Fibroblast of peridontal ligament (primary cell): Measurements from ENCODE around the gene RNF215.

Experiments
- DNase-seq: peaks from one replicate; pipeline ENCODE4 v3.0.0-alpha.2; 2010; ENCODE audit errors: extremely low read depth

Gene RNF215

GRCh38 chr22:30397656-30398635 lies 10.7 kb upstream of the RNF215 start:
- DNase-seq = no peak

GRCh38 chr22:30396871-30397655 lies 9.9 kb upstream of the RNF215 start, which contains the start of gene SEC14L2:
Gene SEC14L2 (plus strand): TSS chr22:30397018. CDS start chr22:30397117, 99 bp downstream.
- DNase-seq = peak; percentile 27

- DNase-seq = no peak
Measured at GRCh38 chr22:30393885-30394284, 6.7 kb upstream of the RNF215 start.

GRCh38 chr22:30393322-30393680 lies 6.1 kb upstream of the RNF215 start:
- no peak for DNase-seq

- DNase-seq = no peak
Measured at GRCh38 chr22:30392661-30393321, 5.6 kb upstream of the RNF215 start.

- peak; percentile 29 for DNase-seq
Measured at GRCh38 chr22:30390974-30391691, 3.9 kb upstream of the RNF215 start.

- no peak for DNase-seq
Measured at GRCh38 chr22:30386608-30386959, 627 bp downstream of the RNF215 start.

GRCh38 chr22:30385942-30386341 lies 1.3 kb downstream of the RNF215 start:
- no peak for DNase-seq

- DNase-seq = no peak
Measured at GRCh38 chr22:30383061-30383460, 4.2 kb downstream of the RNF215 start.

- DNase-seq = no peak
Measured at GRCh38 chr22:30382340-30382739, 4.9 kb downstream of the RNF215 start.

GRCh38 chr22:30381264-30381663 lies 5.9 kb downstream of the RNF215 start:
- DNase-seq = no peak

- DNase-seq = no peak
Measured at GRCh38 chr22:30380011-30380410, 7.2 kb downstream of the RNF215 start.

- no peak for DNase-seq
Measured at GRCh38 chr22:30375312-30375849, 11.8 kb downstream of the RNF215 start.

- DNase-seq = no peak
Measured at GRCh38 chr22:30373331-30374325, 13.6 kb downstream of the RNF215 start.

GRCh38 chr22:30372915-30373314 lies 14.3 kb downstream of the RNF215 start:
- no peak for DNase-seq

GRCh38 chr22:30371981-30372380 lies 15.2 kb downstream of the RNF215 start:
- no peak for DNase-seq

- DNase-seq = no peak
Measured at GRCh38 chr22:30371321-30371720, 15.9 kb downstream of the RNF215 start.

- DNase-seq = no peak
Measured at GRCh38 chr22:30370641-30371230, 16.5 kb downstream of the RNF215 start.

- no peak for DNase-seq
Measured at GRCh38 chr22:30368420-30368819, 18.8 kb downstream of the RNF215 start.

- DNase-seq = no peak
Measured at GRCh38 chr22:30365891-30366290, 21.3 kb downstream of the RNF215 start.
